GM18502 (cell line): ENCODE measurements around the gene ADAT2.
A peak's percentile ranks its signal among the peaks of the same experiment; 100 is the strongest.

Experiments used
- ATAC-seq: cut with Tn5 transposase; IDR thresholded peaks from one replicate; pipeline ENCODE4 v1.9.1; 2021; ENCODE audit warnings: mild to moderate bottlenecking; ENCODE audit not compliant: unreplicated experiment, poor library complexity

Gene ADAT2

DNA sequence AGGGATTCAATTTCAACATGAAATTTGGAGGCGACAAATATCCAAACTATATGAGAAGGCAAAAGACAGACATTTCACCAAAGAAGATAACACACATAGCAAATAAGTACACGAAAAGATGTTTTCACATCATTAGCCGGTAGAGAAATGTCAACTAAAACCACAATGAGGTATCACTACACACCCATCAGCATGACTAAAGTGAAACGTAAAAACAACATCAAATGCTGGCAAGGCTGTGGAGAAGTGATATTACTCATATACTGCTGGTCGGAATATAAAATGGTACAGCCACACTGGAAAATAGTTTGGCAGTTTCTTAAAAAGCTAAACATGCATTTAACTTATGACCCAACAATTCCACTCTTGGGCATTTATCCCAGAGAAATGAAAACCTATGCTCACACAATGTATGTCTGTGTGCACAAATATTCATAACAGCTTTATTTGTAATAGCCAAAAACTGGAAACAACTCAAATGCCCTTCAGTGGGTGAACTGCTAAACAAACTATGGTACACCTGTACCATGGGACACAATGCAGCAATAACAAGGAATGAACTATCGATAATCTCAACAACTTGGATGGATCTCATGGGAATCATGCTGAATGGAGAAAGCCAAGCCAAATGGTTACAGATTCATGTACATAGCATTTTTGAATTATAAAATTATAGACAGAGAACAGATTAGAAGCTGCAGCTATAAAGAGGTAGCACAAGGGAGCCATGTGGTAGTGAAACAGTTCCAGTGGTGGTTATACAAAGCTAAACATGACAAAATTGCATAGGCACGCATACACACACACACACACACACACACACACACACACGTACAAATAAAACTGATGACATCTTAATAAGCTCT, 8.6 kb downstream of the ADAT2 start:
- no peak for ATAC-seq

GRCh38 chr6:143441010-143441409, 9.5 kb downstream of the ADAT2 start:
- ATAC-seq = no peak

DNA sequence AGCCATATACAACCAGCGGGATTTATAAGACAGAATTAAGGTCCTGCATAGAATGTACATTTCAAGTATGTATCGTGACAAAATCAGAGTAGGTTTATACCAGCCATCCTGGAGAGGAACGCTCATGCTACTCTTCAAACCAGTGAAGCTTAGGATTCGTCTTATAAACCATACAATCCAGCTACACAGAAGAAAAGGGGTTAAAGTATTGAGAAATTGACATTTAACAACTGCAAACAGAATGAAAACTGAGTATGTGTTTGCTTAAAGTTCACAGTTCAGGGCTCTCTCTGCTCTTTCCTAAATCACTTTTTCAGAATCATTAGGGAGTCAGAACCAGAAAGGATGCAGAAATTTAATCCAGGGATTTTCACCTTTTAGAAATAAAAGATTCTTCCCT, 17.9 kb downstream of the ADAT2 start:
- ATAC-seq = no peak

GRCh38 chr6:143431226-143431625, 19.3 kb downstream of the ADAT2 start:
- ATAC-seq = no peak

- no peak for ATAC-seq
These were observed 20.5 kb downstream of the ADAT2 start for GRCh38 chr6:143429970-143430369.

- peak; percentile 100 for ATAC-seq
These were observed 23.2 kb downstream of the ADAT2 start for GRCh38 chr6:143427109-143427817.

DNA sequence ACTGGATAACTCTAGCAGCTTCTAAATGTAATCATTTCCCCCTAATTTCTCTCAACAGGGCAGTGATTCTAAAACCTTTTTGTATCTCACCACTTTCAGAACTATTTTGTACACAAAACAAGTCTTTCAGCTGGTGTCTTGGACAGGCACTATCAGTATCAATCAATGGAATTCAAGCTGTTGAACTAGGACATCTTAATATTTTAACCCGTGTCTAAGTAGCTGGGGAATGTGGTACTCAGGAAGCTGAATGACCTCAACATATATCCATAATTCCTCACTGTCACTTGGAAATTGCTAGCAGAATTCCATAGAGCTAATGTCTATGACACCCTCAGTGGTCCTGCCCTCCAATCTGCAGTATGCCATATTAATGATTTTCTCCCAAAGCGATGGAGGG, 24.5 kb downstream of the ADAT2 start:
- ATAC-seq = no peak

- ATAC-seq = no peak
These were observed 31.0 kb downstream of the ADAT2 start for GRCh38 chr6:143419526-143419925.

GRCh38 chr6:143414769-143415168, 35.7 kb downstream of the ADAT2 start:
- ATAC-seq = no peak

DNA sequence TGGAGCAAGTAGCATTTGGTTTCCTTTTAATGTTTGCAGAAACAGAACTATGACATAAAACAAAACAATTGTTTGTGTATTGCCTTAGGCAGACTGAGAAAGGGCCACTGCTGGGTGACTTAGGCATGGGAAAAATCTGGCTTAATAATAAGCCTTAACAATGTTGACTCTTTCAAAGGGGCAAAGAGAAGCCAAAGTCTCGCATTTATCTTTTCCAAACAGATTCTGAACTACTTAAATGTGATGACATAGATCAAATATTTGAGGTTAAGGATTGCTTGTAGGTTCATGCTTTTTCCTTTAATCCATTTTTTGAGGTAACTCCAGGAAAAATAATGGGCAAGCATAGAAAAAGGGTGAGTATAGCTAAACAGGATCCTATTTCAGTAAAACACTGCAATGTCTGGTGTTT, 39.6 kb downstream of the ADAT2 start:
- no peak for ATAC-seq

DNA sequence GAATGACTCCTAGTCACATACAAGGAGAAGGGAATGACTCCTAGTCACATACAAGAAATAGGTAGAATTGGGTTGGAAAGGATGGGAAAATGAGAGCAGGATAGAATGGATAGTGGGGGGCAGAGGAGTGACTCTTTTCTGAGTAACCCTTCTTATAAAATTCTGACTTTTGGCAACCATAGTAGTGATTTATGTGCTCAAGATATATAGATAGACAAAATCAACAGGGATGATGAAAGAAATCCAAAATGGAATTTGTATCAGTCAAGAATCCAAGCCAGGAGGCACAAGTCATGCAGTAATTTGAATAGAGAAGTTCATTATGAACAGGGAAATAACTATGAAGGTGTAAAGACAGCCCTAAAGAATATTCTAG, 41.7 kb downstream of the ADAT2 start:
- ATAC-seq = no peak

- ATAC-seq = no peak
These were observed 42.2 kb downstream of the ADAT2 start for GRCh38 chr6:143408151-143408786.

- ATAC-seq = no peak
These were observed 43.8 kb downstream of the ADAT2 start for GRCh38 chr6:143406673-143407072.

DNA sequence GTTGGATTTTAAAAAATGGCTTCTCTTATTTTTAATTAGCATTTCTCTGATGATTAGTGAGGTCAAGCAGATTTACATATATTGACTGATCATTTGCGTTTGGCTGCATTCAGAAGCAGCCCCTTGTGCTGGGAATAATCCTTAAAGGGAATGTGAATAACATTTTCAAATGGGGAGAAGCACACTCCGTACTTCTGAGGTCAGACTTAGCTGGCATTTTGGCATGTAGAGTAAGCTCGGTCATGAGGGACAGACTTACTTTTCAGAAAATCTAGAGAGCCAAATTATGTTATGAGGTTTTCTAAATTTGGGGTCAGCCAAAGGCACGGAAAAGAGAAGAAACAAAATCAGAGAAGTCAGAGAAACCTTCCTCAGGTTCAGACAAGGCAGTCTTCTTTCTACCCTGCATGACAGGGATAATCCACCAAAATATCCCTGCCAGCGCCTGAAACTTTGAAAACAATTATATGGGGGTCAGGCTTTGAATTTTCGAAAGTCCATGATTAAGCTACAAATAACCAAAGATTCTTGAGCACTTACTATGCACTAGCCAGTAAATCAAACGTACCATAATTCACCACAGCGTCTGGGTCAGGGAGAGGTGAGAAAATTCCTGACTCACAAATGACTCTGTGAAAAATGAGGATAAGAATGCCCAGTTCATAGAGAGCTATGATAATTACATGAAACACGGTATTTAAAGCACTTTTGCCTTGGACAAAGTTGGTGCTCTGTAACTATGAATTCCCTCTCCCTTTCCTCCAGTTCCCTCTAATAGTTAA, 44.9 kb downstream of the ADAT2 start:
- no peak for ATAC-seq

GRCh38 chr6:143402721-143403336, 47.7 kb downstream of the ADAT2 start:
- no peak for ATAC-seq

DNA sequence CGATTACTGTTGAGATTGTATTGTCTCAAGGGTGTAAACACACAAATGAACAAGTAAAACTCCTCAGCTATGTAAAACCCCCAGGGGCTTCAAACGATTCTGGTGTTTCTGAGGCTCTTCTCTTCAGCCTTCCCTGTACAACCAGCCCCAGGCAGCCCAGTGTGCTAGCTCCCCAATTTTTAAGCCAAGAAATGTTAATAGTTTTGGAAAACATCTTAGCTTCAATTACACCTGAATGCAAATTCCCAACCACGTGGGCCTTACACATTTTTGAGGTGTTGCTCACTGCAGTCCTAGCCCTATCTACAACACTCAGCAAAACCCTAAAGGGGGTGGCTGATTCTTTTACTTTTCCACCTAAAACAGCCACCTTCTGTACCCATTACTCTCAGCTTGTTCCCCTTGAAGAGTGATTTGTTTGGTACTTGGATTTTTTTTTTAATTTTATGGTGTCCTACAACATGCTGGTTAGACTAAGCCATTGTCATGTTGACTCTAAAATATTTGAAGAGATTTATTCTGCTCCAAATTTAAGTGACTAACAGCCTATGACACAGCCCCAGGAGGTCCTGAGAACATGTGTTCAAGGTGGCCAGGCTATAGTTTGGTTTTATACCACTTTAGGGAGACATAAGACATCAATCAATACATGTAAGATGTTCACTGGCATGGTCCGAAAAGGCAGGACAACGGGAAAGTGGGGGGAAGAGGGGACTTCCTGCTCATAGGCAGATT, 48.7 kb downstream of the ADAT2 start:
- no peak for ATAC-seq

DNA sequence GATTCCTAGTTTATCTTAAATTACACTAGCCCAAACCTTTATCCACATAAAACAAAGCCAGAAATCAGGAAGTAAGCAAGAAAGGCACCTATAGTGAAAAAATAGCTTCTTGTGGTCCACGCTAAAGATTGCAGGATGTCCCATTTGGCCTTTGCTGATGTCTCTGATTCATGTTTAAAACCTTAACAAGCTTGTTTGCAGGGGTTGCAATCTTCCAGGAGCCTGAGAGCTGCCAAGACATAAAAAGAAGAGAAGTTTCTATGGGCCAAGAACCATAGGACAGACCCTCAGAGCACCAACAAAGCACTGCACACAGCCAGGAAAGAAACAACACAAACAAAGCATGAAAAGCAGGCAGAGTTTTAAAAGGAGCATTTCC, 49.4 kb downstream of the ADAT2 start:
- ATAC-seq = peak; percentile 8

- ATAC-seq = peak; percentile 76
These were observed 50.0 kb downstream of the ADAT2 start for GRCh38 chr6:143400258-143401067.

GRCh38 chr6:143399775-143400174, 50.7 kb downstream of the ADAT2 start:
- ATAC-seq = no peak
